K562 (cell line): Measurements from ENCODE around the gene YIPF2. TPM values are rescaled to one million over a fixed set of nuclear protein-coding genes. Genes with fewer than 3 reads are reported as not detected.
A peak's percentile ranks its signal among the peaks of the same experiment; 100 is the strongest.

Experiments
- CBX2 ChIP-seq: fragments of 200-600 bp; sonication (generic); IDR thresholded peaks from one replicate; pipeline ENCODE4 v1.6.1; 2012; ENCODE audit warnings: mild to moderate bottlenecking, low read length, inconsistent platforms; ENCODE audit not compliant: insufficient read depth, poor library complexity, severe bottlenecking
- CEBPG ChIP-seq, 3 experiments: fragments of 200-800 bp in 1 of 3; sonication (Bioruptor generic) in 1 of 3; sonication (generic) in 1 of 3; formaldehyde crosslinking in 1 of 3; IDR thresholded peaks in 2 of 3; conservative IDR thresholded peaks in 1 of 3; 2 replicates each; pipeline versions ENCODE4 v1.6.1 to v1.8.0; 2016 to 2022; ENCODE audit warnings: missing compliant biosample characterization in 2 of 3, missing genetic modification characterization in 2 of 3, mild to moderate bottlenecking in 1 of 3, missing genetic modification reagents in 1 of 3
- HNRNPK ChIP-seq: fragments of 200-400 bp; formaldehyde crosslinking; IDR thresholded peaks from one replicate; pipeline ENCODE4 v1.6.1; 2018; ENCODE audit warnings: mild to moderate bottlenecking, low read depth, low read length; ENCODE audit not compliant: poor library complexity, severe bottlenecking
- KLF6 ChIP-seq: fragments of 250-450 bp; sonication (Bioruptor Pico); IDR thresholded peaks from 2 replicates; pipeline ENCODE4 v1.4.0; 2020; ENCODE audit warnings: mild to moderate bottlenecking, moderate library complexity, borderline replicate concordance
- NELFE ChIP-seq: IDR thresholded peaks from 2 replicates; pipeline ENCODE4 v1.6.1; 2011; ENCODE audit warnings: mild to moderate bottlenecking; ENCODE audit not compliant: insufficient read depth, insufficient read length
- PHF8 ChIP-seq: fragments of 200-600 bp; sonication (generic); IDR thresholded peaks from 2 replicates; pipeline ENCODE4 v1.6.1; 2012; ENCODE audit warnings: mixed run types, mild to moderate bottlenecking, inconsistent platforms, low read length, moderate library complexity, borderline replicate concordance
- RAD21 ChIP-seq, 2 experiments: fragments of 250-450 bp in 1 of 2; fragments of 450-650 bp in 1 of 2; sonication (Bioruptor Pico) in 1 of 2; formaldehyde crosslinking in 1 of 2; IDR thresholded peaks in 1 of 2; conservative IDR thresholded peaks in 1 of 2; 2 replicates each; pipeline versions ENCODE4 v1.4.0 to v1.8.0; 2020 to 2022; ENCODE audit warnings: mild to moderate bottlenecking in 2 of 2, moderate library complexity in 1 of 2
- SMARCA4 ChIP-seq: fragments of 450-650 bp; IDR thresholded peaks from 2 replicates; pipeline ENCODE4 v1.6.1; 2016
- TEAD2 ChIP-seq: fragments of 450-650 bp; IDR thresholded peaks from 2 replicates; pipeline ENCODE4 v1.6.1; 2016; ENCODE audit warnings: missing genetic modification characterization, control low read depth, missing compliant biosample characterization
- ZBTB7A ChIP-seq: IDR thresholded peaks from 2 replicates; pipeline ENCODE4 v1.6.1; 2011; ENCODE audit warnings: low read depth, mild to moderate bottlenecking, low read length, moderate library complexity, borderline replicate concordance; ENCODE audit not compliant: control insufficient read depth
- ZBTB8A ChIP-seq: fragments of 450-650 bp; IDR thresholded peaks from 2 replicates; pipeline ENCODE4 v1.6.1; 2018; ENCODE audit warnings: mild to moderate bottlenecking, moderate library complexity; ENCODE audit not compliant: partially characterized antibody
- ZFPM2 ChIP-seq: fragments of 250-450 bp; sonication (Bioruptor Pico); IDR thresholded peaks from 2 replicates; pipeline ENCODE4 v1.5.1; 2022; ENCODE audit warnings: mild to moderate bottlenecking
- ZKSCAN8 ChIP-seq: fragments of 200-800 bp; sonication (Bioruptor generic); IDR thresholded peaks from 2 replicates; pipeline ENCODE4 v1.6.1; 2016; ENCODE audit warnings: missing genetic modification characterization, missing compliant biosample characterization
- ZNF253 ChIP-seq: fragments of 250-450 bp; sonication (Bioruptor Pico); conservative IDR thresholded peaks from 2 replicates; pipeline ENCODE4 v1.6.1; 2021; ENCODE audit warnings: mild to moderate bottlenecking
- ZNF431 ChIP-seq: sonication (generic); formaldehyde crosslinking; IDR thresholded peaks from 2 replicates; pipeline ENCODE4 v1.8.0; 2022; ENCODE audit warnings: mild to moderate bottlenecking, missing genetic modification reagents
- ZSCAN32 ChIP-seq: fragments of 450-650 bp; formaldehyde crosslinking; IDR thresholded peaks from 2 replicates; pipeline ENCODE4 v1.4.0; 2020; ENCODE audit warnings: mild to moderate bottlenecking, moderate library complexity
- polyA plus RNA-seq, 8 experiments: library from polyadenylated mRNA; depleted of rRNA in 4 of 8; stranded (reverse) in 5 of 8; unstranded in 3 of 8; fragments of >200 nt; fragmentation: Nextera tagmentation in 2 of 8; fragmentation: Illumina TruSeq in 1 of 8; extraction: Ambion mirVana in 2 of 8; extraction: Trizol in 1 of 8; gene quantifications; 2 replicates each; pipeline versions ENCODE4 v1.2.1 to v1.2.3, GENCODE V29; 2011 to 2014; ENCODE audit warnings: inconsistent platforms in 1 of 8, missing spikeins in 1 of 8
- total RNA-seq, 7 experiments: library from RNA; depleted of rRNA in 6 of 7; stranded (reverse); fragments of >200 nt in 6 of 7; fragmentation: Illumina TruSeq in 2 of 7; extraction: Trizol in 2 of 7; gene quantifications; 2 replicates each; pipeline versions ENCODE4 v1.2.1 to v1.2.3, GENCODE V29; 2011 to 2021; ENCODE audit warnings: low replicate concordance in 1 of 7
- TF ChIP-seq, protein P1 (sequence below): sonication (generic); formaldehyde crosslinking; IDR thresholded peaks from 2 replicates; pipeline ENCODE4 v1.8.0; 2023; ENCODE audit warnings: mild to moderate bottlenecking, missing genetic modification reagents
- TF ChIP-seq, protein P2 (sequence below), 2 experiments: fragments of 200-800 bp in 1 of 2; sonication (Bioruptor generic) in 1 of 2; sonication (generic) in 1 of 2; formaldehyde crosslinking in 1 of 2; IDR thresholded peaks in 1 of 2; conservative IDR thresholded peaks in 1 of 2; 2 replicates each; pipeline versions ENCODE4 v1.5.0 to v1.6.1; 2016 to 2020; ENCODE audit warnings: missing compliant biosample characterization in 1 of 2, missing genetic modification characterization in 1 of 2, missing genetic modification reagents in 1 of 2
- TF ChIP-seq, protein P3 (sequence below): sonication (generic); formaldehyde crosslinking; IDR thresholded peaks from 2 replicates; pipeline ENCODE4 v1.8.1; 2023; ENCODE audit warnings: mild to moderate bottlenecking, missing genetic modification reagents

YIPF2 gene
- total and polyA plus RNA-seq, 9 of the 15 experiments (the other 6 are each of a cell fraction or from before 2014, with no cell fraction given), result 1.3 to 65.2 (median 31.6) TPM

DNA sequence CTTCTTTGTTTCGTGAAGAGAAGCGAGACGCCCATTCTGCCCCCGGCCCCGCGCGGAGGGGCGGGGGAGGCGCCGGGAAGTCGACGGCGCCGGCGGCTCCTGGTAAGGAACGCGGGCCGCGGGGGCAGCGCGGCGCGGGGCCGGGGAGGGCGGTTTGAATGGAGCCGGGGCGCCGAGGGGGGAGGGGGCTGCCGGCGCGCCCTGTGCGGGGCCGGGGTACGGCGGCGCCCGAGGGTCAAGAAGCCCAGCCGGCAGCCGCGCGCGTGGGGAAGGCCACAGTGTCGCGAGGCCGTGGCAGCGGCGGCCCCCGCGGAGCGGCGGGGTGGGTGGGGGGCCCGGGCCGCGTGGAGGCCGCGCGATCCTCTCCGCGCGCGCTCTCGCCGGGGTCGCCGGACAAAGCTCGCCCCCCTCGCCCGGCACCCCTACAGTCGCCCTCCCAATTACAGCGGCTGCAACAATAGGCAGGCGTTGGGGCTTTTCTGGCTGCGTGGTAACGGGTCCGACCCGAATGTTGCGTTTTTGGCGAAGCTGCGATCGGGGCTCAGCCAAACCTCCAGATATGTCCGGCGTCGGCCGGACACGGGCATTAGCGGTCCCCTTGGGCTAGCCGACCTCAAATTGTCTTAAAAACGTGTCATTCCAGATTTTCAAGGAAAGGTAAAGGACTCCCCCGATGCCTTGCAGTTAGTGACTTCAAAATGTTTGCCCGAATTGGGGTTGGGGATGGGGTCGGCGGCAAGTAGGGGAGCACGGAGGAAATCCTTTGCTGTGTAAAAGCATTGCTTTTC, 32.8 kb upstream of the YIPF2 start (continued):
- TF ChIP-seq PHF8 (peak; percentile 65; the same call in 1 of the 2 replicates), CBX2 (no peak), ZKSCAN8 (CRISPR knock-in tag) (no peak), HNRNPK (no peak), RAD21 (CRISPR knock-in tag; conservative IDR thresholded peaks at IDR 0.05 in 1 of 2, IDR thresholded peaks at IDR 0.05 in 1 of 2) (no peak), SMARCA4 (no peak), ZNF253 (CRISPR knock-in tag) (no peak), ZBTB7A (peak; percentile 89), ZSCAN32 (CRISPR knock-in tag) (no peak), KLF6 (CRISPR knock-in tag) (no peak), ZFPM2 (CRISPR knock-in tag) (no peak), TEAD2 (no peak), ZBTB8A (no peak), CEBPG (CRISPR knock-in tag; IDR thresholded peaks at IDR 0.05) (no peak), CEBPG (tag; conservative IDR thresholded peaks at IDR 0.05 in 1 of 2, IDR thresholded peaks at IDR 0.05 in 1 of 2) (no peak), NELFE (no peak), ZNF431 (CRISPR knock-in tag) (no peak)
- TF ChIP-seq, protein P1, sequence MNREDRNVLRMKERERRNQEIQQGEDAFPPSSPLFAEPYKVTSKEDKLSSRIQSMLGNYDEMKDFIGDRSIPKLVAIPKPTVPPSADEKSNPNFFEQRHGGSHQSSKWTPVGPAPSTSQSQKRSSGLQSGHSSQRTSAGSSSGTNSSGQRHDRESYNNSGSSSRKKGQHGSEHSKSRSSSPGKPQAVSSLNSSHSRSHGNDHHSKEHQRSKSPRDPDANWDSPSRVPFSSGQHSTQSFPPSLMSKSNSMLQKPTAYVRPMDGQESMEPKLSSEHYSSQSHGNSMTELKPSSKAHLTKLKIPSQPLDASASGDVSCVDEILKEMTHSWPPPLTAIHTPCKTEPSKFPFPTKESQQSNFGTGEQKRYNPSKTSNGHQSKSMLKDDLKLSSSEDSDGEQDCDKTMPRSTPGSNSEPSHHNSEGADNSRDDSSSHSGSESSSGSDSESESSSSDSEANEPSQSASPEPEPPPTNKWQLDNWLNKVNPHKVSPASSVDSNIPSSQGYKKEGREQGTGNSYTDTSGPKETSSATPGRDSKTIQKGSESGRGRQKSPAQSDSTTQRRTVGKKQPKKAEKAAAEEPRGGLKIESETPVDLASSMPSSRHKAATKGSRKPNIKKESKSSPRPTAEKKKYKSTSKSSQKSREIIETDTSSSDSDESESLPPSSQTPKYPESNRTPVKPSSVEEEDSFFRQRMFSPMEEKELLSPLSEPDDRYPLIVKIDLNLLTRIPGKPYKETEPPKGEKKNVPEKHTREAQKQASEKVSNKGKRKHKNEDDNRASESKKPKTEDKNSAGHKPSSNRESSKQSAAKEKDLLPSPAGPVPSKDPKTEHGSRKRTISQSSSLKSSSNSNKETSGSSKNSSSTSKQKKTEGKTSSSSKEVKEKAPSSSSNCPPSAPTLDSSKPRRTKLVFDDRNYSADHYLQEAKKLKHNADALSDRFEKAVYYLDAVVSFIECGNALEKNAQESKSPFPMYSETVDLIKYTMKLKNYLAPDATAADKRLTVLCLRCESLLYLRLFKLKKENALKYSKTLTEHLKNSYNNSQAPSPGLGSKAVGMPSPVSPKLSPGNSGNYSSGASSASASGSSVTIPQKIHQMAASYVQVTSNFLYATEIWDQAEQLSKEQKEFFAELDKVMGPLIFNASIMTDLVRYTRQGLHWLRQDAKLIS (CRISPR knock-in tag), result peak; percentile 10; the same call in 1 of the 2 replicates
- TF ChIP-seq, protein P2, sequence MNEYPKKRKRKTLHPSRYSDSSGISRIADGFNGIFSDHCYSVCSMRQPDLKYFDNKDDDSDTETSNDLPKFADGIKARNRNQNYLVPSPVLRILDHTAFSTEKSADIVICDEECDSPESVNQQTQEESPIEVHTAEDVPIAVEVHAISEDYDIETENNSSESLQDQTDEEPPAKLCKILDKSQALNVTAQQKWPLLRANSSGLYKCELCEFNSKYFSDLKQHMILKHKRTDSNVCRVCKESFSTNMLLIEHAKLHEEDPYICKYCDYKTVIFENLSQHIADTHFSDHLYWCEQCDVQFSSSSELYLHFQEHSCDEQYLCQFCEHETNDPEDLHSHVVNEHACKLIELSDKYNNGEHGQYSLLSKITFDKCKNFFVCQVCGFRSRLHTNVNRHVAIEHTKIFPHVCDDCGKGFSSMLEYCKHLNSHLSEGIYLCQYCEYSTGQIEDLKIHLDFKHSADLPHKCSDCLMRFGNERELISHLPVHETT (CRISPR knock-in tag; conservative IDR thresholded peaks at IDR 0.05 in 1 of 2, IDR thresholded peaks at IDR 0.05 in 1 of 2), result peak in 1 of 2 experiments; percentile 85; a peak in 1 of 4 replicates
- TF ChIP-seq, protein P3, sequence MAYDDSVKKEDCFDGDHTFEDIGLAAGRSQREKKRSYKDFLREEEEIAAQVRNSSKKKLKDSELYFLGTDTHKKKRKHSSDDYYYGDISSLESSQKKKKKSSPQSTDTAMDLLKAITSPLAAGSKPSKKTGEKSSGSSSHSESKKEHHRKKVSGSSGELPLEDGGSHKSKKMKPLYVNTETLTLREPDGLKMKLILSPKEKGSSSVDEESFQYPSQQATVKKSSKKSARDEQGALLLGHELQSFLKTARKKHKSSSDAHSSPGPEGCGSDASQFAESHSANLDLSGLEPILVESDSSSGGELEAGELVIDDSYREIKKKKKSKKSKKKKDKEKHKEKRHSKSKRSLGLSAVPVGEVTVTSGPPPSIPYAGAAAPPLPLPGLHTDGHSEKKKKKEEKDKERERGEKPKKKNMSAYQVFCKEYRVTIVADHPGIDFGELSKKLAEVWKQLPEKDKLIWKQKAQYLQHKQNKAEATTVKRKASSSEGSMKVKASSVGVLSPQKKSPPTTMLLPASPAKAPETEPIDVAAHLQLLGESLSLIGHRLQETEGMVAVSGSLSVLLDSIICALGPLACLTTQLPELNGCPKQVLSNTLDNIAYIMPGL (CRISPR knock-in tag), result no peak
